Dendritic cell treated with granulocyte-macrophage colony-stimulating factor and Interleukin-4, amounts not matched to agents 40 ng/mL and 50 ng/mL, for 4 days (primary cell): Measurements from ENCODE around the gene MARS1.
"Not testable (repeated sequence)": the region's sequence is repeated elsewhere in the genome, so short reads cannot be mapped to it uniquely, and the experiment has no call there.

Experiments
- H3K27ac Mint-ChIP-seq: one replicate; pipeline ENCODE4 v1.8.0; 2022; ENCODE audit warnings: mild to moderate bottlenecking, mixed read lengths
- H3K27me3 Mint-ChIP-seq: one replicate; pipeline ENCODE4 v1.8.0; 2022; ENCODE audit warnings: mild to moderate bottlenecking, mixed read lengths
- H3K36me3 Mint-ChIP-seq: one replicate; pipeline ENCODE4 v1.8.0; 2022; ENCODE audit warnings: low read depth, mixed read lengths
- H3K4me1 Mint-ChIP-seq: one replicate; pipeline ENCODE4 v1.8.0; 2022; ENCODE audit warnings: low read depth, mixed read lengths
- H3K4me3 Mint-ChIP-seq: one replicate; pipeline ENCODE4 v1.8.0; 2022; ENCODE audit warnings: mild to moderate bottlenecking, moderate library complexity, mixed read lengths
- H3K9me3 Mint-ChIP-seq: one replicate; pipeline ENCODE4 v1.8.0; 2022; ENCODE audit warnings: mixed read lengths
- intact Hi-C: fragments of 100-400 bp; cut with micrococcal nuclease; formaldehyde crosslinking; loops from one replicate; pipeline ENCODE4 v1.15.0; 2022

Gene MARS1

GRCh38 chr12:57550641-57551549 lies 63.0 kb downstream of the MARS1 start:
- Mint-ChIP-seq H3K4me1 (peaks cover 37% of the 10 kb centered on the region), H3K27me3 (peaks cover 53% of the 10 kb centered on the region), H3K9me3 (no peaks in the 10 kb centered on the region), H3K4me3 (no peak overlapping the region), H3K36me3 (peaks cover 9% of the 10 kb centered on the region), H3K27ac (no peak overlapping the region)
- intact Hi-C loops, result no loop called here

DNA sequence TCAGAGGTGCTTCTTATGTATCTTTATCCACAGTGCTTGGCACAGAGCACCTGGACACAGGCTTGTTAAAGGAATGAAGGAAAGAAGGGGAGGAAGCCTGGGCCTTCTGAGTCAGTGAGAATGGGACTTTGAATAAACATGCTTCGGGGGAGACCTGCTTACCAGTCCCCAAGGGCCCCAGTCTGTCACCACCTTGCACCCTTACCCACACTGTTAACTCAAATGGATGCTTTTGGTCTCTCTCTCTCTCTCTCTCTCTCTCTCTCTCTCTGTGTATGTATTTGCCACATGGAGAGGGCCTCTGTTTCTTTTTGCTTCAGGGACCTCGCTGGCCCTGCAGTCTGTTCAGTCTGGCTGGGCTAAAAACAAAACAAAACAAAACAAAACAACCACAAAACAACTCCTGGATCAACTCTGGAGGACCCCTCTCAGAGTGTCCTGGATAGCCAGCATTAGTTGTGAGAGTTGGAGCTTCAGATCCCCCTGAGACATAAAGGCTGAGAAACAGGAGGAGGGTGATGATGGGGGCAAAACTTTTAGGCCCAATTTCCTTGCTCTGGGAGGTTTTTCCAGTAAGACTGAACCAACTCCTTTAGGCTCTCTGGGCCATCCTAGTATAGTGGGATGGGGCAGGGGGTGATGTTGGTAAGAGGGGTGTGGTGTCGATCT lies 63.9 kb downstream of the MARS1 start:
- peaks cover 31% of the 10 kb centered on the region for H3K4me1 Mint-ChIP-seq
- H3K27ac Mint-ChIP-seq, result no peak overlapping the region
- intact Hi-C loops, result no loop called here
- no peaks in the 10 kb centered on the region for H3K9me3 Mint-ChIP-seq
- peaks cover 54% of the 10 kb centered on the region for H3K27me3 Mint-ChIP-seq
- peaks cover 3% of the 10 kb centered on the region for H3K36me3 Mint-ChIP-seq
- no peak overlapping the region for H3K4me3 Mint-ChIP-seq

DNA sequence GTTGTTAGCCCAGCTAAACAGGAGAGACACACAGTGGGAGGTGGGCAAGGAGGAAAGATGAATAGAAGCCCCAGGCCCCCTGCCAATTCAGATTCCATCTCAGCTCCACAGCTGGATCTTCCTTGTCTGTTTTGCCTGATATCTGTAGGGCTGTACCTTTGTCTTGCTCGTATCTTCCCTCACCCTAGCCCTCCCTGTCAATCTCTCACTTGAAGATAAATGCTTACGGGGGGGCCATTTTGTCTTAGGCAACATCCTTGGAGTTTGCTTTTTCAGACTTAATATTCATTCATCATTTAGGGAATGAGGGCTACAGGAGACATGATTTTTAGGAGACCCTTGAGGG lies 64.4 kb downstream of the MARS1 start:
- peaks cover 56% of the 10 kb centered on the region for H3K27me3 Mint-ChIP-seq
- no peaks in the 10 kb centered on the region for H3K9me3 Mint-ChIP-seq
- no peaks in the 10 kb centered on the region for H3K36me3 Mint-ChIP-seq
- intact Hi-C loops, result no loop called here
- no peak overlapping the region for H3K27ac Mint-ChIP-seq
- H3K4me1 Mint-ChIP-seq, result peaks cover 28% of the 10 kb centered on the region
- no peak overlapping the region for H3K4me3 Mint-ChIP-seq

- intact Hi-C loops, result no loop called here
- H3K36me3 Mint-ChIP-seq, result no peaks in the 10 kb centered on the region
- H3K4me3 Mint-ChIP-seq, result no peak overlapping the region
Observed at GRCh38 chr12:57552835-57553313, 65.0 kb downstream of the MARS1 start.

DNA sequence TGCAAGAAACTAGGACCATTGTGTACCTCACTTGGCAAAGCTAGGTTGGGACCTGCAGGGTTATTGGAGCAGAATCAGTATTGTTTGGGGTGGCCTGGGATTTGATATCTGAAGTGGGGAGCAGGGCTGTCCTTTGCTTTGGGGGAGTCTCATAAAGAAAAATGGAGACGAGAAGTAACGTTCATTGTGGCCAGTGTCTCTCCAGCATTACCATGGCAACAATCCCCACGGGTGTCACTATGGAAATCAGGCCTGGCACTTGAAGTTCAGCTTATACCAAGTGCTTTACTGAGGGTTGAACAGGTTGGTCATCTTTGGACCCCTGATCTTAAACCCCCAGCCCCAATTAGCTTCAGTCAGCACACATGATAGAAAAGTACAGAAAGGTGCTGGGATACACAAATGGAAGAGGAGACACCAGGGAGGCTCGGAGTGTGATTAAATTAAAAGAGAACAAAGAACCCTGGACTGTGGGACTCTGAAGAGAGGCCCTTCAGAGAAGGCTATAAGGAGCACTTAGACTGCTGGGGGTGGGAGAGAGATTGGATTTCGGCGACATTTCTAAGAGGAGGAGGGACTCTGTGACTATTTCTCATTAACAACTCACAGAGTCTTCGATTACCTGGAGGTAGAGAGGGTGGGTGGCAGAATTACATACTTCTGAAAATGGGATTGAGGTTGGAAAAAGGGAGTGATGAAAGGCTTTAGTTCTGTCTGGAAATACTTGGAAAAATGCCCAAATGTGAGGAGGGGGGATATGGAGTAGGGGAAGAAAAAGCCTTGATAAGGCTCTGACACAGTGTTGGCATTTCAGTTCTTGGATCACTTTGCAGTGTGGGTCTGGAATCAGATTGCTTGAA lies 65.7 kb downstream of the MARS1 start:
- peaks cover 21% of the 10 kb centered on the region for H3K4me1 Mint-ChIP-seq
- no peak overlapping the region for H3K27ac Mint-ChIP-seq
- intact Hi-C loops, result no loop called here
- H3K27me3 Mint-ChIP-seq, result peaks cover 52% of the 10 kb centered on the region
- H3K4me3 Mint-ChIP-seq, result no peak overlapping the region
- H3K9me3 Mint-ChIP-seq, result no peaks in the 10 kb centered on the region
- H3K36me3 Mint-ChIP-seq, result no peaks in the 10 kb centered on the region

More at GRCh38 chr12:57552835-57553313, 65.0 kb downstream of the MARS1 start:
- H3K27ac Mint-ChIP-seq, result no peak overlapping the region
- no peaks in the 10 kb centered on the region for H3K9me3 Mint-ChIP-seq
- H3K4me1 Mint-ChIP-seq, result peaks cover 24% of the 10 kb centered on the region
- peaks cover 56% of the 10 kb centered on the region for H3K27me3 Mint-ChIP-seq

DNA sequence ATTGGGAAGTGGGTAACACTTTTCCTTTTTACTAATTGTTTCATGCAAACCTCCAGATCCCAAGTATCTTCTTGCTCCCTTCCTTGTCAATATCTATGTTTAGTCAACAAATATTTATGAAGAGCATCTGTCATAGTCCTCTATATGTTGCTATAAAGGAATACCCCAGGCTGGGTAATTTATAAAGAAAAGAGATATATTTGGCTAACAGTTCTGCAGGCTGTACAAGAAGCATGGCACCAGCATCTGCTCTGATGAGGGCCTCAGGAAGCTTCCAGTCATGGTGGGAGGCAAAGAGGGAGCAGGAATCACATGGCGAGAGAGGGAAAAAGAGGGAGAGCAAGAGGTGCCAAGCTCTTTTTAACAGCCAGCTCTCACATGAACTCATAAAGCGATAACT lies 66.6 kb downstream of the MARS1 start:
- Mint-ChIP-seq H3K36me3 (no peaks in the 10 kb centered on the region), H3K27me3 (peaks cover 43% of the 10 kb centered on the region), H3K9me3 (no peaks in the 10 kb centered on the region), H3K27ac (no peak overlapping the region), H3K4me3 (no peak overlapping the region), H3K4me1 (peaks cover 13% of the 10 kb centered on the region)
- intact Hi-C loops, result no loop called here

- Mint-ChIP-seq H3K9me3 (no peaks in the 10 kb centered on the region), H3K27ac (no peak overlapping the region), H3K4me1 (peaks cover 9% of the 10 kb centered on the region), H3K36me3 (no peaks in the 10 kb centered on the region), H3K4me3 (no peak overlapping the region), H3K27me3 (peaks cover 39% of the 10 kb centered on the region)
- intact Hi-C loops, result no loop called here
Observed at GRCh38 chr12:57554897-57555296, 67.0 kb downstream of the MARS1 start.

- Mint-ChIP-seq H3K4me1 (no peaks in the 10 kb centered on the region), H3K27ac (no peak overlapping the region), H3K9me3 (no peaks in the 10 kb centered on the region), H3K36me3 (no peaks in the 10 kb centered on the region), H3K4me3 (no peak overlapping the region), H3K27me3 (peaks cover 28% of the 10 kb centered on the region)
- intact Hi-C loops, result no loop called here
Observed at GRCh38 chr12:57558864-57559263, 71.0 kb downstream of the MARS1 start.

- Mint-ChIP-seq H3K4me3 (no peak overlapping the region), H3K27ac (no peak overlapping the region), H3K27me3 (peaks cover 33% of the 10 kb centered on the region), H3K36me3 (no peaks in the 10 kb centered on the region), H3K4me1 (no peaks in the 10 kb centered on the region), H3K9me3 (no peaks in the 10 kb centered on the region)
- intact Hi-C loops, result no loop called here
Observed at GRCh38 chr12:57560516-57560915, 72.6 kb downstream of the MARS1 start.

DNA sequence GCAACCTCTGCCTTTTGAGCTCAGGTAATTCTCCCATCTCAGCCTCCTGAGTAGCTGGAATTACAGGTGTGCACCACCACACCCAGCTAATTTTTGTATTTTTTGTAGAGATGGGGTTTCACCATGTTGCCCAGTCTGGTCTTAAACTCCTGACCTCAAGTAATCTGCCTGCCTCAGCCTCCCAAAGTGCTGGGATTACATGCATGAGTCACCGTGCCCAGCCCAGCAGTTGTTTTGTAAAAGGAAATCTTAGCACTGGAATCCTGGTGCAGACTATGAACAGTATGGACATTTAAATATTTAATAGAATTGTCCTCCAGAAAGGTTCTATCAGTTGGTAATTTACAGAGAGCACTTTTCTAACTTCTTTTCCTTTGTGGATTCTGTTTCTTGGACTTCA lies 73.2 kb downstream of the MARS1 start:
- H3K4me1 Mint-ChIP-seq, H3K27ac Mint-ChIP-seq, intact Hi-C loops, H3K9me3 Mint-ChIP-seq, H3K4me3 Mint-ChIP-seq, H3K36me3 Mint-ChIP-seq: not testable (repeated sequence)
- H3K27me3 Mint-ChIP-seq, result peaks cover 33% of the 10 kb centered on the region

DNA sequence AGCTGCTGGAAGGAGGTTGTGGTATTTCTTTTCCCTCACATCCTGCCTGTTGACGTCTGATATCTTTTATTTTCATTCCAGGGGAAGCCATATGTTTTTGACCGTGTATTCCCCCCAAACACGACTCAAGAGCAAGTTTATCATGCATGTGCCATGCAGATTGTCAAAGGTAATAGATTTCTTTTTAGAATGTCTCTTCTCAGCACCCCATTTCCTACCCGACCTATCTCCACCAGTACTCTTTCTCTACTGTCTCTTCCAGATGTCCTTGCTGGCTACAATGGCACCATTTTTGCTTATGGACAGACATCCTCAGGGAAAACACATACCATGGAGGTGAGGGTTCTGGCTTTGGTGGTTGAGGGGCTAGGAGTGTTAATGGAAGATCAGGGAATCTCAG lies 75.5 kb downstream of the MARS1 start:
- H3K4me1 Mint-ChIP-seq, result no peaks in the 10 kb centered on the region
- H3K9me3 Mint-ChIP-seq, result no peaks in the 10 kb centered on the region

DNA sequence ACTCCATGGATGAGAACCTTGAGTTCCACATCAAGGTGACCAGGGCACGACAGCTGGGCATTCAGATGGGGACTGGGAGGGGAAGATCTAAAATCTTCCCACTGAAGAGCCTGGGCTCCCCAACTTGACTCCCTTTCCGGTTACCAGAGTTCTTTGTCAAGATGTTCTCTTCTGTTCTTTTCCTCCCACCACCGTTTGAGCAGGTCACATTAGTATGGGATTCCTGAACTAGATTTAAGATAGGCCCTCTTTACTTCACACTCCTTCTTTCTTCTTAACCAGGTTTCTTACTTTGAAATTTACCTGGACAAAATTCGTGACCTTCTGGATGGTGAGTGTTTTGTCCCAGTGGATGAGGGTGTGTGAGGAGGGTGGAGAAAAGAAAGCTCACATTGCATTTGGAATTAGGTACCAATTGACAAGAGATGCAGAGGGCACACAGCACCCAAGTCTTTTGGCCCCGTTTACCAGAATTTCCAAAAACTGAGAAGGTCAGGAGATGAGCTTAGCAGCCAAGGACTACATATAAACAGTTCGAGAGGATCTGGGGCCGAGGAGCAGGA lies 76.4 kb downstream of the MARS1 start:
- peaks cover 32% of the 10 kb centered on the region for H3K27me3 Mint-ChIP-seq
- intact Hi-C loops, result no loop called here
- no peak overlapping the region for H3K4me3 Mint-ChIP-seq
- H3K9me3 Mint-ChIP-seq, result no peaks in the 10 kb centered on the region
- no peaks in the 10 kb centered on the region for H3K36me3 Mint-ChIP-seq
- no peaks in the 10 kb centered on the region for H3K4me1 Mint-ChIP-seq
- no peak overlapping the region for H3K27ac Mint-ChIP-seq

More for the DNA sequence above, 75.5 kb downstream of the MARS1 start:
- peaks cover 30% of the 10 kb centered on the region for H3K27me3 Mint-ChIP-seq
- no peaks in the 10 kb centered on the region for H3K36me3 Mint-ChIP-seq
- intact Hi-C loops, result no loop called here
- H3K4me3 Mint-ChIP-seq, result no peak overlapping the region
- no peak overlapping the region for H3K27ac Mint-ChIP-seq
